Activated naive CD4-positive, alpha-beta T cell treated with anti-CD3 and anti-CD28 coated beads, Interleukin-2, amount 50 U/mL, for 72 hours (primary cell): ENCODE results near the gene TRPC6. TPM values are rescaled to one million over a fixed set of nuclear protein-coding genes. Genes with fewer than 3 reads are reported as not detected.
"Not testable (repeated sequence)": the region's sequence is repeated elsewhere in the genome, so short reads cannot be mapped to it uniquely, and the experiment has no call there.

Experiments used
- ATAC-seq, 2 donors: fragments of 150-1000 bp; cut with Tn5 transposase; 2 replicates each; pipeline ENCODE4 v1.10.0; 2021; ENCODE audit warnings: mild to moderate bottlenecking in 2 of 2, moderate library complexity in 2 of 2
- DNase-seq, 2 donors: peaks; one replicate each; pipeline ENCODE4 v3.0.0; 2021 to 2022; ENCODE audit warnings: low spot score in 2 of 2
- H3K27ac Mint-ChIP-seq, 2 donors: one replicate each; pipeline ENCODE4 v1.8.0; 2022; ENCODE audit warnings: mild to moderate bottlenecking in 2 of 2, mixed read lengths in 2 of 2
- H3K36me3 Mint-ChIP-seq, 2 donors: one replicate each; pipeline ENCODE4 v1.8.0; 2022; ENCODE audit warnings: mixed read lengths in 2 of 2
- H3K9me3 Mint-ChIP-seq, 2 donors: one replicate each; pipeline ENCODE4 v1.8.0; 2022; ENCODE audit warnings: mixed read lengths in 2 of 2
- total RNA-seq, 2 donors: library from RNA; stranded (reverse); gene quantifications; one replicate each; pipeline ENCODE4 v1.2.3, GENCODE V29; 2022

Gene TRPC6
- total RNA-seq, 2 donors from 2014 or later = not detected

DNA sequence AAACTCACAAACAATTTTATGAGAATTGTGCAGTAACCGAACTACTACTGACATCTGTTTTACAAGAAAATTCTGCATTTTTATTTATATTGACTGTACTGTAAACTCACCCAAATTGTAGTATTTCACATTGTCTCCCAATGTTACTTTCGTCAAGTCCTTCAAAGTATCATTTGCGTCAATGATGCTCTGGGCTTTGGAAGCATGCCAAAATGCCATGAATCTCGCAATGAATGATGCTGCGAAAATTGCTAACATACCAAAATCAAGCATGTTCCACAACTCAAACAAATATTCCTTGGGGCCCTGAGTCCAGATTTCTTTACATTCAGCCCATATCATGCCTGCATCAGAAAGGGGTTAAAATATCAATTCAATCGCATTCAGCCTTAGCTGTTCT lies 107.6 kb downstream of the TRPC6 start:
- Mint-ChIP-seq H3K36me3 (no peaks in the 10 kb centered on the region), H3K9me3 (peaks cover 0 to 4% of the 10 kb centered on the region in 2 donors), H3K27ac (no peak overlapping the region)
- ATAC-seq (no peak), DNase-seq (no peak)

- ATAC-seq (no peak), DNase-seq (no peak)
- Mint-ChIP-seq H3K36me3 (no peaks in the 10 kb centered on the region), H3K9me3 (peaks cover 0 to 4% of the 10 kb centered on the region in 2 donors), H3K27ac (no peak overlapping the region)
Measured at GRCh38 chr11:101475699-101476098, 108.1 kb downstream of the TRPC6 start.

DNA sequence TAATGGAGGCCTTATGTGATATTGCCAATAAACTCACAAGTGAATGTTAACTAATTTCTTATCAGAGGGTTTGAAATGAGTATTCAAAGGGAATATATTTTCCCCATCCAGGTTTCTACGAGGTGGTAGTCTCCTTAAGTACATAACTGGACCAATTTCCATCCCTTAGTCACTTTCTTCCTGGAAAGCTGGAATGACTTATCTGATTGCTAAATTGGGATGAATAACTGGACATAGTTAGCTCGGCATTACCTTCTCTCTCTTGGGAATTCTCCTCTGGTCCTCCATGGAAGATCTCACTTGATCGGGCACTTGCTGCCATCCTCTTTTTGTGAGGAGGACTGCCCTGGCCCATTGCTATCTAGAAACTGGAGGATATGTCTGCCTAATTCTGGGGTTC lies 109.1 kb downstream of the TRPC6 start:
- DNase-seq = no peak
- H3K27ac Mint-ChIP-seq = no peak overlapping the region
- H3K36me3 Mint-ChIP-seq = no peaks in the 10 kb centered on the region
- peaks cover 0 to 4% of the 10 kb centered on the region in 2 donors for H3K9me3 Mint-ChIP-seq
- no peak for ATAC-seq

- ATAC-seq (no peak), DNase-seq (no peak)
- Mint-ChIP-seq H3K27ac (no peak overlapping the region), H3K36me3 (no peaks in the 10 kb centered on the region), H3K9me3 (no peaks in the 10 kb centered on the region)
Measured at GRCh38 chr11:101470881-101471520, 112.8 kb downstream of the TRPC6 start.

- no peak for ATAC-seq
Measured at GRCh38 chr11:101470419-101470818, 113.4 kb downstream of the TRPC6 start.

DNA sequence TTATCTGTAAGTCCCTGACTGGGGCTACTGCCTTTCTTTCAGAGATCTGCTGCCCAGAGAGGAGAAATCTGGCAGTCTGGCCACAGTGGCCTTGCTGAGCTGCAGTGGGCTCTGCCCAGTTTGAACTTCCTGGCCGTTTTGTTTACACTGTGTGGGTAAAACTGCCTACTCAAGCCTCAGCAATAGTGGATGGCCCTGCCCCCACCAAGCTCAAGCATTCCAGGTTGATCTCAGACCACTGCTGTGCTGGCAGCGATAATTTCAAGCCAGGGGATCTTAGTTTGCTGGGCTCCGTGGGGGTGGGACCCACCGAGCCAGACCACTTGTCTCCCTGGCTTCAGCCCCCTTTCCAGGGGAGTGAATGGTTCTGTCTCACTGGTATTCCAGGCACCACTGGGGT lies 117.5 kb downstream of the TRPC6 start:
- DNase-seq = no peak
- no peak for ATAC-seq
- peaks cover 12% of the 10 kb centered on the region in 2 donors for H3K9me3 Mint-ChIP-seq
- no peaks in the 10 kb centered on the region for H3K36me3 Mint-ChIP-seq
- no peak overlapping the region for H3K27ac Mint-ChIP-seq

More at GRCh38 chr11:101470419-101470818, 113.4 kb downstream of the TRPC6 start:
- H3K36me3 Mint-ChIP-seq = no peaks in the 10 kb centered on the region
- H3K9me3 Mint-ChIP-seq = peaks cover 0 to 2% of the 10 kb centered on the region in 2 donors
- DNase-seq = no peak
- H3K27ac Mint-ChIP-seq = no peak overlapping the region

DNA sequence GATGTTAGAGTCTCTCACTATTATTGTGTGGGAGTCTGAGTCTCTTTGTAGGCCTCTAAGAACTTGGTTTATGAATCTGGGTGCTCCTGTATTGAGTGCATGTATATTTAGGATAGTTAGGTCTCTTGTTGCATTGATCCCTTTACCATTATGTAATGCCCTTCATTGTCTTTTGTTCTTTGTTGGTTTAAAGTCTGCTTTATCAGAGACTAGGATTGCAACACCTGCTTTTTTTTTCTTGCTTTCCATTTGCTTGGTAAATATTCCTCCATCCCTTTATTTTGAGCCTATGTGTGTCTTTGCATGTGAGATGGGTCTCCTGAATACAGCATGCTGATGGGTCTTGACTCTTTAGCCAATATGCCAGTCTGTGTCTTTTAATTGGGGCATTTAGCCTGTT lies 119.4 kb downstream of the TRPC6 start:
- H3K9me3 Mint-ChIP-seq = peaks cover 12% of the 10 kb centered on the region in 2 donors
- not testable (repeated sequence) for DNase-seq, H3K36me3 Mint-ChIP-seq, H3K27ac Mint-ChIP-seq, ATAC-seq

DNA sequence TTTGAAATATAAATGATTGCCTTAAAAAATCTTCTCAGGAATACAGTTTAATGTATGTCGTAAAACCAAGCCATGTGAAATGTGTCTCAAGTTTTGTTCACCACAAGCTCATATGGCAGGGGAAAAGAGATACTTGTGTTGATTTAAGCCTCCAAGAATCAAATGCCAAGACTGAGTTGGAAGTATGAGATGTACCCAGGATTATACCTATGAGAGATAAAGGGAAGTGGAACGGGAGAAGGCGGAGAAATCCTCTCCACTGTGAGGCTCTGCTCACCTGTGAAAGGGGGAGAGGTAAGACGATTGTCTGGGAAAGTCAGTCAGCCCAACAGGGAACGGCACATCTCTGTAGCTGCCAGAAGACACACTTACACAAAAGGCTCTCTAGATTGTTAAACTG lies 124.8 kb downstream of the TRPC6 start:
- no peaks in the 10 kb centered on the region for H3K36me3 Mint-ChIP-seq
- no peak for ATAC-seq
- no peak overlapping the region for H3K27ac Mint-ChIP-seq
- no peak for DNase-seq
- peaks cover 10 to 12% of the 10 kb centered on the region in 2 donors for H3K9me3 Mint-ChIP-seq

DNA sequence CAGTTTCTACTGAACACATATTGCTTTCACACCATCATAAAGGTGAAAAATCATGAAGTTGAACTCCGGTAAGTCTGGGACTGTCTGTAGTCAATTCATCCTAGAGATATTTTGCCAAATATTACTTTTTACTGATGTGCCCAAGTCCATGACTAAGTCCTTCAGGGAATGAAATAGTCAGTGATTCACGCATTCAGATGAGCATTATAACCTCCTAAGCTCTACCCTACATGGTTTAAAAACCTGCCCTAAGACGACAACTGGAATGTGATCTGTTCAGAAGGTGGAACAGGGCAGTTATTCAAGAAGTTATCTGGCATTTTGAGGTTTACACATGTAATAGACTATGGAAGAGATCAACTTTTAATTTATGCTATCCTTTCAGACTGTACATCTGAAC lies 125.6 kb downstream of the TRPC6 start:
- no peaks in the 10 kb centered on the region for H3K36me3 Mint-ChIP-seq
- ATAC-seq (no peak), DNase-seq (no peak)
- H3K27ac Mint-ChIP-seq = no peak overlapping the region
- H3K9me3 Mint-ChIP-seq = peaks cover 4 to 8% of the 10 kb centered on the region in 2 donors

DNA sequence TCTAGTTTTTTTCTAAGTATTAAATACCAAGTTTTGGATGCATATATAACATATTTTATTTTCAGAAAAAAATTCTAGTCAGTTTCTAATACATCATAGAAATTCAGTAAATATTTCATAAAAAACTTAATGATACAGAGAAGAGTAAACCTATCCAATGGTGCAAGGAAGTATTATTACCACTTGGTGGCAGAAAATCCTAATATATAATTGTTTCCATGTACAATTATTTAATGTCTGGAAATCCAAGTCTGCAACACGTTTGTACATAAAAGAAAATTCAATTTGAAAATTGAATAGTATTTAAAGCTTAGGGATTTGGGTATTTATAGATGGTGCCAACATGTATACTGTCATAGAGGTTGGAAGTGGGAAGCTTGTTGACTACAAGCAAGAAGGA lies 127.0 kb downstream of the TRPC6 start:
- Mint-ChIP-seq H3K27ac (no peak overlapping the region), H3K36me3 (no peaks in the 10 kb centered on the region), H3K9me3 (peaks cover 3 to 4% of the 10 kb centered on the region in 2 donors)
- ATAC-seq (no peak), DNase-seq (no peak)

DNA sequence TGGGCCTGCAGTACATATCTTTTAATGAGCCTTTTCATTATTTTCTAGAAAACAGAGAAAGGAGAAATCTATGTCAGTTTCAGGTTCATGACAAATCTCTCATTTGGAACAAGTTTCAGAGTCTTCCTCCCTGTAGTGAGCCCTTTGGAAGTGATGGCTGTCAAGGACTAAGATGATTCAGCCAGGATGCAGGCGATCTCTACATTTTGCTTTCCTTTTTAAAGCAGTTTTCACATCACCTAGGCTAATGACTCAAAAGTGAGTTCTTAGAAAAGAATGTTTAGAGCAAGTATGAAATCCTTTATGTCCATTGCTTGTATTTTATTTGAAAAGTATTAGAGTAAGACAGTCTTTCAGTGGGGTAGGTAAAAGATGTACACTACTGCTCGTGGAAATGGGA lies 130.1 kb downstream of the TRPC6 start:
- H3K36me3 Mint-ChIP-seq = no peaks in the 10 kb centered on the region
- H3K27ac Mint-ChIP-seq = no peak overlapping the region
- ATAC-seq (no peak), DNase-seq (no peak)
- peaks cover 4 to 5% of the 10 kb centered on the region in 2 donors for H3K9me3 Mint-ChIP-seq

DNA sequence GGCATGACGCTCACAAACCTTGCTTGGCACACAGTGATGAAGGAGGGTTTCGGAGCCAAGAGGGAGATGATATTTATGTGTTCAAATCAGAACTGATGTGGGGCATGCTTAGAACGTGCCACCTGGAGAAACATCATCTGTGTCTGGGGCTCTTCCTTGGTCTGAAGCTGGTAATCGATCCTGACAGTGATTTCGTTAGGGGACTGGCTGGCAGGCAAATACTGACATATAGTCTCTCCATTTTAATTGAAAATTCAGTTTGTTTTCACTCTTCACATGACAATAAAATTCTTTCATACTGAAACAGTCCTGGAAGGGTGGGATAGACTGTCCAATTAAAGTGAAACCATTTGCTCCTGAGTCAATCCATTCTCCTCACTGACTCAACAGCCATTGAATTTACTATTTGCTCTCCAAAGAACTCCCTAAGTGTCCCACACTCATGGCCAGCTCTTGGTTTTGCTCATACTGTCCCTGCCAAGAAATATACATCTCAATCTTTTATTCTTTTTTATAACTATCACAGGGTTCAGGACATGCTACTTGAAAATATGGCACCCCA lies 134.8 kb downstream of the TRPC6 start:
- Mint-ChIP-seq H3K9me3 (peaks cover 4 to 5% of the 10 kb centered on the region in 2 donors), H3K36me3 (no peaks in the 10 kb centered on the region), H3K27ac (no peak overlapping the region)
- DNase-seq = no peak
- no peak for ATAC-seq

GRCh38 chr11:101446726-101447125 lies 137.1 kb downstream of the TRPC6 start:
- H3K27ac Mint-ChIP-seq = no peak overlapping the region
- DNase-seq = no peak
- no peak for ATAC-seq
- no peaks in the 10 kb centered on the region for H3K36me3 Mint-ChIP-seq
- H3K9me3 Mint-ChIP-seq = peaks cover 4 to 5% of the 10 kb centered on the region in 2 donors

- no peak overlapping the region for H3K27ac Mint-ChIP-seq
Measured at GRCh38 chr11:101446238-101446637, 137.6 kb downstream of the TRPC6 start.

GRCh38 chr11:101445761-101446160 lies 138.0 kb downstream of the TRPC6 start:
- ATAC-seq = no peak
- Mint-ChIP-seq H3K9me3 (peaks cover 5 to 6% of the 10 kb centered on the region in 2 donors), H3K36me3 (no peaks in the 10 kb centered on the region), H3K27ac (no peak overlapping the region)
- DNase-seq = no peak

More at GRCh38 chr11:101446238-101446637, 137.6 kb downstream of the TRPC6 start:
- no peak for DNase-seq
- Mint-ChIP-seq H3K36me3 (no peaks in the 10 kb centered on the region), H3K9me3 (peaks cover 4 to 5% of the 10 kb centered on the region in 2 donors)
- ATAC-seq = no peak

DNA sequence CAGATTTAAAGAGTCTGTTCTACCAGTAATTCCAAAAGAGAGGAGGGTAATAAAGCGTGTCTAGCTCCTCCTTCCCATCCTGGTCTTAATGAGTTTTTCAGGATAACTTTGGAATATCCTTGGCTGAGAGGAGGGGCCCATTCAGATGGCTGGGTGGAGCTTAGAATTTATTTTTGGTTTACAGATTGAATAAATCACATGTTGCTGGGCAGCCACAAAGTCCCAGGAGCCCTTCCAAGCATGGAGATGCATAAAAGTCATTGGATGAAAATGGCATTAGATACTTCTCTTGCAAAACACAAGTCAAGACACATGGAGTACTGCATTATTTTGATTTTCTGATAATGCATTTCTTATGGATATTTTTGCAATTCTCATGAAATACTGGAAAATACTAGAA lies 139.0 kb downstream of the TRPC6 start:
- ATAC-seq = no peak
- DNase-seq = no peak
- Mint-ChIP-seq H3K36me3 (no peaks in the 10 kb centered on the region), H3K27ac (no peak overlapping the region), H3K9me3 (peaks cover 6% of the 10 kb centered on the region in 2 donors)

GRCh38 chr11:101444164-101444563 lies 139.6 kb downstream of the TRPC6 start:
- H3K36me3 Mint-ChIP-seq = no peaks in the 10 kb centered on the region
- no peak overlapping the region for H3K27ac Mint-ChIP-seq
- no peak for ATAC-seq
- peaks cover 4 to 7% of the 10 kb centered on the region in 2 donors for H3K9me3 Mint-ChIP-seq
- no peak for DNase-seq

DNA sequence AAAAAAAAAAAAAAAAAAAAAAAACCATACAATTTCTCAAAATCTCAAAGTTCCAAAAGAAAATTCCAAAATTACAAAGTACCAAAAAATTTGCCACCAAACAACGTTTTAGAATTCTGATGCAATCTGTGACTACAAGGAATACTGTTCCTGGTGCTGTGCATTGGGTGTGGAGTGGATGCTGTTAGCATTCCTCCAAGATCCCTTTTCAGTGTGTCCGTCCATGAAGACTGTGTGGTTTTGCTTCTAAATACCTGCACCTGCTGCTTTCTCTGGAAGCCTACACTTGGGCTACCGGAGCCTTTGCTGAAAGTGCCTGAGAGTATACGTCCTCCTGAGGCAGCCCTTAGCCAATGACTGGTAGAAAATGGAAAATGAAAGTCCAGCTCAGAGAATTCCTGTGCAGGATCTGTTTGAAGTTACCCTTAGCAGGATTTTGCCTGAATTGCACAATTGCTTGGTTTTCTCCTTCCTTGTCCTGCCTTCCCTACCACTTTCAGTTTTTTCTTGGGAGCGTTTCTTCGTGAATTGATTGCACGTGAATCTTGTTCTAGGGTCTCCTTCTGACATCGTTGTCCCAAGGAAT lies 140.8 kb downstream of the TRPC6 start:
- Mint-ChIP-seq H3K27ac (no peak overlapping the region), H3K9me3 (peaks cover 4 to 9% of the 10 kb centered on the region in 2 donors)
- no peak for ATAC-seq

More for the DNA sequence above, 140.8 kb downstream of the TRPC6 start:
- H3K36me3 Mint-ChIP-seq = no peaks in the 10 kb centered on the region
- no peak for DNase-seq
